A673 (cell line): Measurements from ENCODE around the gene BTG4.
A peak's percentile ranks its signal among the peaks of the same experiment; 100 is the strongest.

Experiments
- EZH2 ChIP-seq: fragments of 200-600 bp; sonication (generic); IDR thresholded peaks from 2 replicates; pipeline ENCODE4 v1.6.1; 2017; ENCODE audit warnings: borderline replicate concordance, low read depth, mild to moderate bottlenecking, mixed read lengths, antibody characterized with exemption, low read length; ENCODE audit not compliant: poor library complexity, severe bottlenecking
- TF ChIP-seq, protein P1 (sequence below): fragments of 300-800, 200-600 bp; sonication (generic); conservative IDR thresholded peaks from 2 replicates; pipeline ENCODE4 v1.5.1; 2017; ENCODE audit warnings: low read depth, mild to moderate bottlenecking, antibody characterized with exemption, low read length, moderate library complexity, mixed read lengths

DNA sequence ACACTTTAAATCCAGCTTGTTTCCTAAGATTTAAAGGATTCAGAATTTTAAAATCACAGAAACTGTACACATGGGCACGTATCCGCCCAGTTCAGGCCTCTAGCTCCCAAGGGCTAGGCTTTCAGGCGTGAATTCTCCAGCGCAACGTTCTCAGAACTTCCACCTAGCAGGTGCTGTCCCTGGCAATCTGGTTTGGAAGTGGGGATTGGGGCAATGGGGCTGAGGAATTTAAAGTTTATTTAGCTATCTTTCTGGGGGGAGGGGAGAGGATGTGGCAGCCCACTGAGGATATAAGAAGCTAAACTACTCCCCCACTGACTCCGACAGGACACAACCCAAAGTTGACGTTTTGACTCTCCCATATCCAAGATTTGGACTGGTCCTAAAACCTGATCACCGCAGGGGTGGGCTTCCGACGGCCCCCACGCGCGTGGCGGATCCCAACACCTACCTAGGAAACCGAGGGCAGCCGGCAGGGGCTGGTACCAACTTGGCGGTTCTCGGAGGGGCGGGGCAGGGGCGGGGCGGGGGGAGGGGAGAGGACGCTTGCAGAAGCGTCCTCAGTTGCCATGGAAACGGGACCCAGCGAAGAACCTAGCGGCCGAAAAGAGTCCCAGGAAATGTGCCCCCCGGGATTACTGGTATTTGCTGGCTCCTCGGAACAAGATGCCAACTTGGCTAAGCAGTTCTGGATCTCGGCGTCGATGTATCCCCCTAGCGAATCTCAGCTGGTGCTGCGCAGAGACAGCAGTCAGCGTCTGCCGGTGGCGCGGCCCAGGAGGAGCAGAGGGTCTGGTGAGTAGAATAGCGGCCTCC is 2.2 kb upstream of the BTG4 start, which contains the start of gene HOATZ:
- TF ChIP-seq, protein P1, sequence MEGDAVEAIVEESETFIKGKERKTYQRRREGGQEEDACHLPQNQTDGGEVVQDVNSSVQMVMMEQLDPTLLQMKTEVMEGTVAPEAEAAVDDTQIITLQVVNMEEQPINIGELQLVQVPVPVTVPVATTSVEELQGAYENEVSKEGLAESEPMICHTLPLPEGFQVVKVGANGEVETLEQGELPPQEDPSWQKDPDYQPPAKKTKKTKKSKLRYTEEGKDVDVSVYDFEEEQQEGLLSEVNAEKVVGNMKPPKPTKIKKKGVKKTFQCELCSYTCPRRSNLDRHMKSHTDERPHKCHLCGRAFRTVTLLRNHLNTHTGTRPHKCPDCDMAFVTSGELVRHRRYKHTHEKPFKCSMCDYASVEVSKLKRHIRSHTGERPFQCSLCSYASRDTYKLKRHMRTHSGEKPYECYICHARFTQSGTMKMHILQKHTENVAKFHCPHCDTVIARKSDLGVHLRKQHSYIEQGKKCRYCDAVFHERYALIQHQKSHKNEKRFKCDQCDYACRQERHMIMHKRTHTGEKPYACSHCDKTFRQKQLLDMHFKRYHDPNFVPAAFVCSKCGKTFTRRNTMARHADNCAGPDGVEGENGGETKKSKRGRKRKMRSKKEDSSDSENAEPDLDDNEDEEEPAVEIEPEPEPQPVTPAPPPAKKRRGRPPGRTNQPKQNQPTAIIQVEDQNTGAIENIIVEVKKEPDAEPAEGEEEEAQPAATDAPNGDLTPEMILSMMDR, result 0 out of 2 replicates have a peak, but pooled peaks have one; percentile 40
- TF ChIP-seq EZH2, result no peak
